ENCODE results near the gene CYP2W1.

The CYP2W1 gene

DNA sequence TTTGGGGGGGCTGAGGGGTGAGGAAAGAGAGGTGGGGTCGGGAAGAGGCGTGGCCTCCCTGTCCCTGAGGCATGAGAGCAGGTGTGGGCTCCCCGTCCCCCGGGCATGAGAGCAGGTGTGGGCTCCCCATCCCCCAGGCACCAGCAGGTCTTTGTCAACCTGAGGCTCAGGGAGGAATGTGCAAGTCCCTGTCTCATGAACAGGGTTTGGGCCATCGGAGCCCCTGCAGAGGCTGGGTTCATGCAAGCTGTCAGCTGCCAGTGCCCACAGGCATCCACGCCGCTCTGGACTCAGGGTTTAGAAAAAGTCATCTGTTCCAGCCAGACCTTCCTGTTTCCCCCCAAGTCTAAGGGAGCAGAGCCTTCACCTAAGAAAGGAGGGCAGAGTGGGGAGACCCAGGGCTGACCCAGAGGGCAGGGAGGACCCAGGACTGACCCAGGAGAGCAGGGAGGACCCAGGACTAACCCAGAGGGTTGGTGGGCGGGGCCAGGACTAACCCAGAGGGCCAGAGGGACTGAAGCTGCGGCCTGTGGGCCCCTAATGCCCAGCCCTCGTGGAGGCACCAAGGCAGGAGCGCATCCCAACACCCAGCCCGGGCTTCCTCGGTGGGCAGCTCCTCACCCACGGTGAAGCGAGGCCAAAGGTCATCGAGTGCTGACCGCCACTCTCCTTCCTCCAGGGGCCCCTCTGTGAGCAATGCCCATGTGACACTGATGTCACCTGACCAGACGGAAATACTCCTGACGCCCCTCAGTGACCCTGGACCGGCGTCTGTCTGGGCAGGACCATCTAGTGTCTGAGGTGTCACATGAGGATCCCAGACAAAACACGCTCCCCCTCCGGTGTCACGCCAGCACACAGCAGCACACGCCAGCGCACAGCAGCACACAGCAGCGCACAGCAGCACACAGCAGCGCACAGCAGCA, 32.5 kb downstream of the CYP2W1 start:
- no peak for DNase-seq (ENCODE audit: low spot score)

DNA sequence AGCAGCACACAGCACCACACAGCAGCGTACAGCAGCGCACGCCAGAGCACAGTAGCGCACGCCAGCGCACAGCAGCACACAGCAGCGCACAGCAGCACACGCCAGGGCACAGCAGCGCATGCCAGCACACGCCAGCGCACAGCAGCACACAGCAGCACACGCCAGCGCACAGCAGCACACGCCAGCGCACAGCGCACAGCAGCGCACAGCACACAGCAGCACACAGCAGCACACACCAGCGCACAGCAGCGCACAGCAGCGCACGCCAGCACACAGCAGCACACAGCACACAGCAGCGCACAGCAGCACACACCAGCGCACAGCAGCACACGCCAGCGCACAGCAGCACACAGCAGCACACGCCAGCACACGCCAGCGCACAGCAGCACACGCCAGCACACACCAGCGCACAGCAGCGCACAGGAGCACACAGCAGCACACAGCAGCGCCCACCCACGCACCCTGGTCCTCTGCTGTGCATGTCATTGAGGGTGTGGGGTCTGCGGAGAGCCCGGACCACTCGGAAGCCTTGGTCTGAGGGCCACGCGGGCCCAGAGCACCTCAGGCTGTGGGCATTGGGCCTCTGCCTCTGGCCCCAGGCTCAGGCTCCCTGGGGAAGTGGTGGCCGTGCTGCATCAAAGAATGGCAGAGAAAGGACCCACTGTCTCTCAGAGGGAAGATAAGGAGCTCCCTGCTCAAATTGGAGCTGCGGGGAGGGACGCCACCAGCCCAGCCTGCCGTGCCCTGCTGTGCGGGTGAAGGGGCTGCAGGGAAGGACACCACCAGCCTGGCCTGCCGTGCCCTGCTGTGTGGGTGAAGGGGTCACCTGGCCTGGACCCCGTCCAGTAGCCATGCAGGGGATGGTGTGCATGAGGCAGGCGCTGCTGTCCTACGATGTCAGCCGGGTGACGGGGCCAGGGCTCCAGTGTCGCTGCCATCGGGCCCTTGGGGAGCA, 33.9 kb downstream of the CYP2W1 start:
- DNase-seq (ENCODE audit: low spot score), result no peak

- DNase-seq (ENCODE audit: low spot score), result no peak
Measured at GRCh38 chr7:1017586-1018333, 34.8 kb downstream of the CYP2W1 start.

DNA sequence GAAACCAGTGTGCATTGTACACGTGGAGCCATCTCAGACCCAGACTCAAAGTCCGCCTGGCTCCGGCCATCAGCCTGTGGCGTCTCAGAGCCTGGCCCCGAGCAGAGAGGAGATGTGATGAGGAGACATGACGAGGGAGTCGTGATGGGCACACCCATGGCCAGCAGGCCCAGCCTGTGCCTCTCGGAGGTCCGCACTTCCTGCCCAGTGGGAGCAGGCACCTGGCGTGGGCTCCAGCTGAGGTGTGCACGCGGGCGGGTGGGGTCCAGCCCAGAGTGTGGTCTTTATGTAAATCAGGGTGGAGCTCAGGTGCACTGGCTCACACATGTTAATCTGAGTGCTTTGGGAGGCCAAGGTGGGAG, 35.3 kb downstream of the CYP2W1 start:
- no peak for DNase-seq (ENCODE audit: low spot score)

DNA sequence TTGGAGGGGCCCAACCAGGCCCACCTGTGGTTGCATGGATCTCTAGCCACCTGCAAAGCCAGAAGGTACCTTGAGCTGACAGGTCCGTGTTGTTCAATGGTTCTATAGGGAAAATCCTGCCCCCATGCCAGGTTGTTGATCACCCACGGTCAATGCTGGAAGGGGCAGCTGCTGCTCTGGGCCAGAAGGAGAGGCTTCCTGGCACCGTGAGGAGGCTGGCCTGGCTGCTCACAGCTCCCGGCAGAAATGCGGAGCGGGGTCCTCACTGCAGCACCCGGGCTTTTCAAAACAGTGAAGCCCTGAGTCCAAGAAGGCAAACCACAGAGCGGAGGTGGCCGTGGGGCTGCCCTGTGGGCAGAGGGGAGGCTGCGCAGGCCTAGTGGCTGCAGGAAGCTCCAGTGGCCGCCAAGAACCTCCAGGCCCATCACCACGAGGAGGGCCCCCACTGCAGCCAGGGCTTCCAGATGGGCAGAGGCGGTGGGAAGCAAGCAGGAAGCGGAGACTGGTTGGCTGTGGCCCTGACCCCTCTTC, 36.3 kb downstream of the CYP2W1 start:
- DNase-seq (ENCODE audit: low spot score), result no peak

GRCh38 chr7:1019789-1020610, 37.0 kb downstream of the CYP2W1 start:
- no peak for DNase-seq (ENCODE audit: low spot score)

- no peak for DNase-seq (ENCODE audit: low spot score)
Measured at GRCh38 chr7:1020849-1021251, 37.9 kb downstream of the CYP2W1 start.

DNA sequence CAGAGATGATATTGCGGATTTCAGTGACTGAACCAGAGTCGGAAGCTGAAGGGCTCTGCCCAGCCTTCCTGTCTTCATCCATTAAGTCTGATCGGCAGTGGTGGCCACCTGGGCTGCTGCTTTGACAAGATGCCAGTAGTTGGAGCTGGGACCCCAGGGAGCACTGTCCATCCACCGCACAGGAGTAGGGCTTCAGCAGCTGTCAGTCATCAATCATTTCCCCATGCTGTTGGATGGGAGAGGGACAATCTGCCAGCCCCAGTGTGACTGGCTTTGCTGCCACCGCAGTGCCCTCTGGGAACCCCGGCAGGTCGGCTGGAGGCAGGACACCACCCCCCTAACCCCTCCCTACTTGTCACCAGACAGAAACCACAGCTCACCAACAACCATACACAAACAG, 38.4 kb downstream of the CYP2W1 start:
- DNase-seq (ENCODE audit: low spot score), result no peak

- DNase-seq (ENCODE audit: low spot score), result no peak
Measured at GRCh38 chr7:1021931-1022330, 39.0 kb downstream of the CYP2W1 start.

DNA sequence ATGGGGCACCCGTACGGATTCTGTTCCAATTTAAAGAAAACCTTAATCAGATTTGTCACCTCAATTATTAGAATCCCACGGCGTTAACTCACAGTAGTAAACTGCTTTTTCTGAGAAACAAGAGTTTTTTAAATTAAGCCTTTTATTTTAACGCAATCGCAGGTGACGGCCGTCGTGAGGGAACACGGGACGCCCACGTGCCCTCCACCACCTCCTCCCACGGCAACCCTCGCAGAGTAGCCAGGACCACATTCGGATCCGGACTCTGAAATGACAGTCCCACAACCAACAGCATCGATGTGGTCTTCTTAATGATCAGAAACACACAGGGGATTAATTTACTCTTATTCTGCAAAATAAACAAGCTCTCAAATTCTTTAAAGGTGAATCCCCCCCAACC, 39.4 kb downstream of the CYP2W1 start:
- no peak for DNase-seq (ENCODE audit: low spot score)

DNA sequence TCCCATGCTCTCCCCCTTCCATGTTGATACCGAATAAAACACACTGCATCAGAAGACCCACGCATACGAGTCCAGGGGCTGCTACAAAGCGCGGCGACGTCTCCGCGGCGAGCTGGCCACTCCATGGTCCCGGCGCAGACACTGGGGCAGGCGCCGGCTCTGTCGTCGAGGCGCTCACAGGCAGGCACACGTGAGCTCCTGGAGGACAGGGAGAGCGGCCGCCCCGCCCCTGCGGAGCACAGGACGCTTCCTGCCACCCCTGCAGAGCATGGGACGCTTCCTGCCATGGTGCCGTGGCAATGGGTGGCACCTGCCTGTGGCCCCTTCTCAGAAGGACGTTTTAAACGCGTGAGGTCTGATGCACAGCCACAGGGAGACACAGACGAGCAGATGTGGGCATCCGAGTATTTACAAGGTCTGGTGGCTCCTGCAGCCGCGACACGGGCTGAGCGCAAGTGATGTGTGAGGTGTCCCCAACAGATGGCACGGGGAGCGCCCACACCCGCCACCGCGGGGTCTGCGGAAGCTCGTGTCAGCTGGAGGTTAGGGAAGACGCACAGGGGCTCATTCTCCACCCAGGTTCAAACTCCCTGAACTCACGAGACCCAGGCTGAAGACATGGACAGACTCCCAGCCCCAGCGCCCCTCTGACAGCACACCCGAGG, 40.0 kb downstream of the CYP2W1 start:
- DNase-seq (ENCODE audit: low spot score), result no peak

- DNase-seq (ENCODE audit: low spot score), result no peak
Measured at GRCh38 chr7:1024331-1024841, 41.4 kb downstream of the CYP2W1 start.

DNA sequence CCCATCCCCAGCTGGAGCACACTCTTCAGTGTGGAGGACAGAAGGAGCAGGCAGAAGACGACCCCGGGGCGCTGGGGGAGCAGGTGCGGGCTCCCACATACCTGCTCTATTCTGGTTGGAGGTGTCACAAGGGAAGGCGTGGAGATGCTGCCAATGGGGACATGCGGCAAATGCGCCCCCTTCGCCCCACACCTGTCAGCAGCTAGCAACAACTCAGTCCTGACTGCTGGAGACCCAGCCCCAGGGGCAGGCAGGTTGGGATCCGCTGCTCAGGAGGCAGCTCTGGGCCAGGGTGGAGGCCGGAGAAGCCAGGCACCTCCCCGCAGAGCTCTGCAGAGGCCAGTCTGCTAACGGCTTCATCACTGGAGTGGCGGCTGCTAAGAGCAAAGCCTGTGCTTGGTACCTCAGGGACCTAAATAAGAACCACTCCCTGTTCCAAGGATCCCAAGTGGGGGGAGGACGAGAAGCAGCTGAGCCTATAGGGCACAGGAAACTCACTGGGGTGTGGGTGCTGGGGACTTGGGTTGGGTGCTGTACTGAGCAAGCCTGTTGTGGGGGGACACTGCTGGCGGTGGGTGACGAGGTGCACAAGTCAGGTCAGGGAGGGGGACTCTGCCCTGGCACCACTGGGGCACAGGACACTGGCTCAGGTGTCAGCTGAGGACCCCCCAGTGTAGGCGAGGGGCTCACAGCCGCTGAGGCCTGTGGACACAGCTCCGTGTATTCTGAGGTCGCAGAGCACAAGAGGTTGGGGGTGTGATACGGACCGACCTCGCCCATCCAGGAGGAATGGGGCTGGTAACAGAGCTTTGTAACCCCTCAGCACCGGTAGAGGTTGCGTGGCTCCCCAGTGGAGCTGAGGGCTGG, 42.1 kb downstream of the CYP2W1 start:
- no peak for DNase-seq (ENCODE audit: low spot score)

- no peak for DNase-seq (ENCODE audit: low spot score)
Measured at GRCh38 chr7:1025743-1026581, 43.0 kb downstream of the CYP2W1 start.

DNA sequence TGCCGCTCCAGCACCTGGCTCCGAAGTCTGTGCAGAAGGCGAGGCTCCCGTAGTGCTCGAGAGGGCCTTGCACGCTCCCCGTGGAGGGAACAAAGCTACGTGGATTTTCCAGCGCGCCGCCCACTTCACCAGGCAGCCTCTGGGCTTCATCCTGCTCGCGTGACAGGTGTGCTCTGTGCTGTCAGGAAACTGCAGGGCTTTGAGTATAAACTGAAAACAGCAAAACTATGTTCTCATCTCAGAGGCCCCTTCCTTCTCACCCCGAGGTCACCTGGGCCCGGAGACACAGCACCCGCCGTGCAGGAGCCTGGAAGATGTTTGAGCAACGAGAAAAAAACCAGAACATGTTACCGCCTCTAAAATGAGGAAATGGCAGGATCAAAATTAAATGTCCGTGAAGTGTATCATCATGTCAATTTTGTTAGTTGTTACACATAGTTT, 43.8 kb downstream of the CYP2W1 start:
- no peak for DNase-seq (ENCODE audit: low spot score)

GRCh38 chr7:1027242-1028043, 44.5 kb downstream of the CYP2W1 start:
- DNase-seq (ENCODE audit: low spot score), result peak; percentile 59

- peak; percentile 100 for DNase-seq (ENCODE audit: low spot score)
Measured at GRCh38 chr7:1028044-1028770, 45.2 kb downstream of the CYP2W1 start.

Data from GM03348 (cell line).